Motor neuron (in vitro differentiated cells): ENCODE measurements around the gene CCBE1. TPM values are rescaled to one million over a fixed set of nuclear protein-coding genes. Genes with fewer than 3 reads are reported as not detected.
A peak's percentile ranks its signal among the peaks of the same experiment; 100 is the strongest.
"Not testable (repeated sequence)": the region's sequence is repeated elsewhere in the genome, so short reads cannot be mapped to it uniquely, and the experiment has no call there.

Source experiments
- ATAC-seq, 8 experiments: fragments of 200-7000 bp; cut with Tn5 transposase; replicated peaks in 6 of 8; 2 replicates each; pipeline ENCODE4 v1.8.0; 2021; ENCODE audit warnings: mild to moderate bottlenecking in 8 of 8, moderate library complexity in 8 of 8
- H3K27ac ChIP-seq, 2 donors: fragments of 250-450 bp; sonication (Bioruptor Pico); 2 replicates each; pipeline ENCODE4 v1.9.0; 2021; ENCODE audit warnings: antibody characterized with exemption in 2 of 2, mild to moderate bottlenecking in 2 of 2, moderate library complexity in 1 of 2
- H3K4me1 ChIP-seq, 2 donors: fragments of 250-450 bp; sonication (Bioruptor Pico); replicated peaks in 1 of 2; 2 replicates each; pipeline ENCODE4 v1.6.1; 2021; ENCODE audit warnings: antibody characterized with exemption in 2 of 2, mild to moderate bottlenecking in 2 of 2, moderate library complexity in 1 of 2
- H3K4me3 ChIP-seq, 5 donors: fragments of 250-450 bp; sonication (Bioruptor Pico); 2 replicates each; pipeline ENCODE4 v1.9.0; 2021; ENCODE audit warnings: antibody characterized with exemption in 5 of 5, mild to moderate bottlenecking in 5 of 5, moderate library complexity in 4 of 5
- WGBS, 10 experiments: fragments of 450-650 bp; shearing (Covaris generic); methylation state at CpG; one replicate each; pipeline ENCODE4 v1.0.0; 2022; 5-methylcytosine and 5-hydroxymethylcytosine counted together
- in situ Hi-C, 9 experiments: fragments of 400-800 bp; cut with MboI; loops; one replicate each; pipeline ENCODE4 v1.15.0; 2021; ENCODE audit warnings: low sequenced_read_pairs in 9 of 9, low pct_unique_long_range_greater_than_20kb in 2 of 9; ENCODE audit not compliant: unreplicated experiment in 9 of 9
- total RNA-seq, 8 experiments: library from RNA; unstranded; fragments of 300-600 nt; gene quantifications; 2 replicates each; pipeline versions ENCODE4 v1.2.3 to v1.2.4, GENCODE V29; 2022

Gene CCBE1
- total RNA-seq, 8 experiments from 2014 or later: 0.04 to 5.5 (median 1.1) TPM

GRCh38 chr18:59516356-59517155, 180.7 kb downstream of the CCBE1 start:
- WGBS, 10 experiments: 11 to 42% (median 24%) methylated on average over 2 to 6 of the region's 6 CpGs; no CpG with 5 or more reads in 1 of the 10 experiments
- Histone ChIP-seq H3K27ac (no peak overlapping the region), H3K4me3 (no peak overlapping the region), H3K4me1 (peaks cover 0 to 10% of the 10 kb centered on the region in 2 donors)
- in situ Hi-C loops: no loop called here
- peak in 4 of 8 experiments; percentile 17 to 41 (median 30) for ATAC-seq

- WGBS, 10 experiments: 65 to 100% (median 78%) methylated on average over 1 to 6 of the region's 6 CpGs; no CpG with 5 or more reads in 1 of the 10 experiments
- ATAC-seq, H3K27ac ChIP-seq, H3K4me3 ChIP-seq, in situ Hi-C loops, H3K4me1 ChIP-seq: not testable (repeated sequence)
Measured at GRCh38 chr18:59515956-59516355, 181.3 kb downstream of the CCBE1 start.

- H3K4me1 ChIP-seq: peaks cover 0 to 14% of the 10 kb centered on the region in 2 donors
- WGBS, 10 experiments: 70 to 96% (median 84%) methylated on average over 2 to 4 of the region's 5 CpGs; no CpG with 5 or more reads in 4 of the 10 experiments
- H3K27ac ChIP-seq: no peak overlapping the region
- no peak overlapping the region for H3K4me3 ChIP-seq
- no peak for ATAC-seq
- in situ Hi-C loops: no loop called here
Measured at GRCh38 chr18:59515147-59515546, 182.1 kb downstream of the CCBE1 start.

- peaks cover 3 to 23% of the 10 kb centered on the region in 2 donors for H3K4me1 ChIP-seq
- H3K27ac ChIP-seq: no peak overlapping the region
- peak in 7 of 8 experiments; percentile 17 to 92 (median 66) for ATAC-seq
- WGBS, 10 experiments: 8 to 100% (median 20%) methylated on average over 1 to 12 of the region's 13 CpGs; no CpG with 5 or more reads in 3 of the 10 experiments
- H3K4me3 ChIP-seq: no peak overlapping the region
- in situ Hi-C loops: no loop called here
Measured at GRCh38 chr18:59514203-59514602, 183.0 kb downstream of the CCBE1 start.

GRCh38 chr18:59512025-59512755, 185.0 kb downstream of the CCBE1 start:
- 40 to 100% (median 96%) methylated on average over 1 to 4 of the region's 7 CpGs; no CpG with 5 or more reads in 3 of the 10 experiments for WGBS, 10 experiments
- H3K4me3 ChIP-seq: no peak overlapping the region
- H3K27ac ChIP-seq: no peak overlapping the region
- in situ Hi-C loops: no loop called here
- ATAC-seq: peak in 1 of 8 experiments; percentile 13
- peaks cover 3 to 26% of the 10 kb centered on the region in 2 donors for H3K4me1 ChIP-seq

- H3K4me3 ChIP-seq: no peak overlapping the region
- in situ Hi-C loops: no loop called here
- H3K4me1 ChIP-seq: peaks cover 3 to 25% of the 10 kb centered on the region in 2 donors
- peak overlapping the region in 1 of 2 donors; percentile 36 for H3K27ac ChIP-seq
- 0 to 84% (median 68%) methylated on average over 1 to 6 of the region's 8 CpGs for WGBS, 10 experiments
- peak in 3 of 8 experiments; percentile 50 to 62 (median 52) for ATAC-seq
Measured at GRCh38 chr18:59509481-59510442, 187.5 kb downstream of the CCBE1 start.

GRCh38 chr18:59505356-59505755, 191.9 kb downstream of the CCBE1 start:
- Histone ChIP-seq H3K4me1 (peaks cover 20 to 41% of the 10 kb centered on the region in 2 donors), H3K4me3 (no peak overlapping the region), H3K27ac (no peak overlapping the region)
- in situ Hi-C loops: no loop called here
- ATAC-seq: no peak

- Histone ChIP-seq H3K27ac (peak overlapping the region; percentile 51 to 70), H3K4me1 (peaks cover 17 to 26% of the 10 kb centered on the region in 2 donors), H3K4me3 (no peak overlapping the region)
- 0 to 65% (median 20%) methylated on average over 1 to 10 of the region's 12 CpGs for WGBS, 10 experiments
- peak; percentile 62 to 98 (median 92) for ATAC-seq
- in situ Hi-C loops: no loop called here
Measured at GRCh38 chr18:59502274-59503175, 194.7 kb downstream of the CCBE1 start.

GRCh38 chr18:59501920-59502273, 195.3 kb downstream of the CCBE1 start:
- peak overlapping the region; percentile 14 to 70 for H3K27ac ChIP-seq
- no peak overlapping the region for H3K4me3 ChIP-seq
- ATAC-seq: peak in 1 of 8 experiments; percentile 9
- peaks cover 17 to 26% of the 10 kb centered on the region in 2 donors for H3K4me1 ChIP-seq
- in situ Hi-C loops: no loop called here
- WGBS, 10 experiments: 55 to 100% (median 100%) methylated on average over 1 to 3 of the region's 6 CpGs; no CpG with 5 or more reads in 5 of the 10 experiments

- H3K4me3 ChIP-seq: no peak overlapping the region
- in situ Hi-C loops: no loop called here
- peaks cover 17 to 26% of the 10 kb centered on the region in 2 donors for H3K4me1 ChIP-seq
- H3K27ac ChIP-seq: no peak overlapping the region
- no peak for ATAC-seq
Measured at GRCh38 chr18:59500765-59501164, 196.5 kb downstream of the CCBE1 start.

- no peak overlapping the region for H3K4me3 ChIP-seq
- WGBS, 10 experiments: 32 to 83% (median 72%) methylated on average over 1 to 4 of the region's 4 CpGs; no CpG with 5 or more reads in 1 of the 10 experiments
- no peak overlapping the region for H3K27ac ChIP-seq
- H3K4me1 ChIP-seq: peaks cover 15 to 19% of the 10 kb centered on the region in 2 donors
- ATAC-seq: no peak
- in situ Hi-C loops: no loop called here
Measured at GRCh38 chr18:59498506-59499086, 198.6 kb downstream of the CCBE1 start.
